NOMO-1 (cell line): Measurements from ENCODE around the gene BEGAIN.

Experiments
- DNase-seq, 2 experiments: peaks; one replicate each; lab custom pipeline; 2025; ENCODE audit not compliant: unreplicated experiment in 2 of 2; lab: John Stamatoyannopoulos, UW

BEGAIN gene

DNA sequence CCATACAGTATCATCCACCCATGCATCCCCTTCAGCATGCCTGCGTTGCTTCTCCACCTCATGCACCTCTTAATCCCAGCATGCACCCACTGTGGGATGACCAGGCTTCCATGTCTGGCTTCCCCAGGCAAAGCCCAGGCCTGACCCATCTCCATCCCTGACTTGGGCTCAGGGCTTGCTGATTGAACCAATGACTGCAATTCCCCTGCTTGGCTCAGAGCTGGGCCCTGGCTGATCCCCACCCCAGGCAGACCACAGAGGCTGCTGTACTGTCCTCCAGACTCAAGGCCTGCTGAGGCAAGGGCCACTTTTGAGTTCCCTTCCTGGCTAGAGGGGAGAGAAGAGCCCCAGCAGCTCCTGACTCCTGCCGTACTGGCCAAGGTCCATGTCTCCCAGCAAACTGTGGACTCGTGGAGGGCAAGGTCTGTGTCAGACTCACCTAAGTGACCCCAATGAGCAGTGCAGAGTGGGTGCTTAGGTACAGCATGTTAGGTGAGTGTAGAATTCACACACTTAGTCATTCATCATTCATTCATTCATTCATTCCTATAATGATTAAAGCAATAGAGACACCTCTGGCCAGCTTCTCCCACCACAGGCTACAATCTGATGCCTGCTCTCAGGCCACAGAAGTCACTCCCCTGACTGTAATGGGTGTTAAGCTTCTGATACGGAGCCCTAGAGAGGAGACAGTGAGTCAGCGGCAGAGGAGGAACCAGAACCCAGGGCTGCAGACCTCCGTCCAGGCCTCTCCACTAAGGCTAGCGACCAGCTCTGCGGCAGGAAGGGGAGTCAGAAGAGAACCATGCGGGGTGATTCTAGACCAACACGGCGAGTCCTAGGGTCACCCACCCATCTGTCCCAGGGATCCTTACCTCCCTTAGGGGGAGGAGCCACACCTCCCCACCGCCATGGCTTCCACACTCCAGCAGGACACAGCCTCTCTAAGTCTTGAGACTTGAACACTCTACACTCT lies 2.9 kb downstream of the BEGAIN start:
- no peak for DNase-seq

DNA sequence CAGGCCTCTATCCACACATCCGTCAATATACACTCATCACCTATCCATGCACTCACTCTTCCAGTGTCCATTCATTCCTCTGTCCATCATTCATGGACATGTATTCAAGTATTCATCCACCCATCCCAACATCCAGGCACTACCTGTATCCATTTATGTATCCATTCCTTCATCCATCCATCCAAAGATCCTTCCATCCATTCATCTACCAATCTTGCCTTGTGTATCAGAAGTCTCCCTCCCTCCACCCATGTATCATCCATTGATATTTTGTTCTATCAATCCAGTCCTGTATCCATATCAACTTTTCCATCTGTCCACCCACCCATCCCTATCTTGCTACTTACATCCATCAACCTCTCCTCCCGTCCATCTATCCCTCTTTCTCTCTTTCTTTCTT lies 4.0 kb downstream of the BEGAIN start:
- no peak for DNase-seq

DNA sequence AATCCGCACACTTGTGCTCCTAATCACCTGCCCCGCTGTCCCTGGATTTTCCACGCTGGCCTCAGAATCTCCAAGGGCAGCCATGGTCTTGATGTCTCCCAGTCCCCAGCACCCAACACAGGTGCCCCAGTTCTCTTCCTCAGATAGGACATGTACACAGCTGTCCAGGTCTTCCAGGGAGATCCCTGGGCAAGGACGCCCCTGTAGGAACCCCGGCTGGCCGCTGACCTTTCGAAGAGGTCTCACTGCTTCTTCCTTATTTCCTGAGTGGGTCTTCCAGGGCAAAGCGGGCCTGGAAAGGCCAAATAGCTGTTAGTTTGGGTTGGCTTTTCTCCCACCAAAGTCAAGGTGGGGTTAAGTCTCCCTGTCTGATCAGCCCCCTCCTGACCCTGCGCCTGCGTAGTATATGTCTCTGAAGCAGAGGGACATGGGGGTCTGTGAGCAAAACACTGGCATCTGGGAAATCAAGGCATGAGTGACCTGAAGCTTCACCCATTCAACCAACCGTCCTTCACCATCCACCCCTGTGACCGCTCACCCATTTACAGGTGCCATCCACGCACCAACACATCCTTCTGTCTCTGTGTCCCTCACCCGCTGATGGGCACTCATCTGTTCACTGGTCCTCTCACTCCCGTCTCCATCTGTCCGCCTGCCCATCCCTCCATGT lies 4.6 kb downstream of the BEGAIN start:
- DNase-seq = no peak

DNA sequence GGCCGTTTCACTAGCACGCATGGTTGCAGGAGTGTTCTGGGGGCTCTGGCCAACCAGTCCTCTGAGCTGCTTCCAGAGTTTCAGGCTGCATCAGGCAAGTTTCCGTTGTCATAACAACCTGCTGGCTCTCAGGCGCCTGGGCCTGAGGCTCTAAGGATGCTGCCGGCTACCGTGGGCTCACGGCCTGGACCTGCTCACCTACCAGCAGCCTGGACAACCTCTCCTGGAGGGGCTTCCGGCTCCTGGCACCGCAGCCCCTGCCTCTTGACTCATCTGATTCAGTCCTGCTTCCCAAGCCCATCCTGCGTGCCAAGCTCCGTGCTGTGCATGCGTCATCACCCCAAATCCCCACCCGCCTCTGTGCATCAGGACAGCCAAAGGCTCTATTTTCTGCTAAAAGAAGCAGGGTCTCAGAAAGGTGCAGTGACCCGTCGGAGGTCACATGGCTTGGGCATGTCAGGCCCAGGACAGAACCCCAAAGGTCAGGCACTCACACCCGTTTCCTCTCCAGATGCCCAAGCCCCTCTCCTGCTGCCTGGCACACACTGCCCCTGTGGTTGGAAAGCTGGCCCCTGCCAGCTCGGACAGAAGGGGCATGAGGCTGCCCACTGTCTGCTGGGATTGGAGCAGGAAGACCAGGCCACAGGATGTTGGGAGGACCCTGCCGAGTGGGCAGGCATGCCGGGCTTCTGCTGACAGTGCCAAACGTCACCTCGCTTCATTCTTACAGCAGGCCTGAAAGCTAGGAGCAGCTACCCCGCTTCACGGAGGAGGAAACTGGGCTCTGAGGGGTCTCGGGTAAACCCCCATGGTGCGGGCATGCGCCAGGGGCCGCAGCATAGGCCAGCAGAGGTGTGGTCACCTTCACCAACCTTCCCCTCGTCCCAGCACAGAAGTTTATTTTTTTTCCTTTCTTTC lies 5.7 kb downstream of the BEGAIN start:
- no peak for DNase-seq

DNA sequence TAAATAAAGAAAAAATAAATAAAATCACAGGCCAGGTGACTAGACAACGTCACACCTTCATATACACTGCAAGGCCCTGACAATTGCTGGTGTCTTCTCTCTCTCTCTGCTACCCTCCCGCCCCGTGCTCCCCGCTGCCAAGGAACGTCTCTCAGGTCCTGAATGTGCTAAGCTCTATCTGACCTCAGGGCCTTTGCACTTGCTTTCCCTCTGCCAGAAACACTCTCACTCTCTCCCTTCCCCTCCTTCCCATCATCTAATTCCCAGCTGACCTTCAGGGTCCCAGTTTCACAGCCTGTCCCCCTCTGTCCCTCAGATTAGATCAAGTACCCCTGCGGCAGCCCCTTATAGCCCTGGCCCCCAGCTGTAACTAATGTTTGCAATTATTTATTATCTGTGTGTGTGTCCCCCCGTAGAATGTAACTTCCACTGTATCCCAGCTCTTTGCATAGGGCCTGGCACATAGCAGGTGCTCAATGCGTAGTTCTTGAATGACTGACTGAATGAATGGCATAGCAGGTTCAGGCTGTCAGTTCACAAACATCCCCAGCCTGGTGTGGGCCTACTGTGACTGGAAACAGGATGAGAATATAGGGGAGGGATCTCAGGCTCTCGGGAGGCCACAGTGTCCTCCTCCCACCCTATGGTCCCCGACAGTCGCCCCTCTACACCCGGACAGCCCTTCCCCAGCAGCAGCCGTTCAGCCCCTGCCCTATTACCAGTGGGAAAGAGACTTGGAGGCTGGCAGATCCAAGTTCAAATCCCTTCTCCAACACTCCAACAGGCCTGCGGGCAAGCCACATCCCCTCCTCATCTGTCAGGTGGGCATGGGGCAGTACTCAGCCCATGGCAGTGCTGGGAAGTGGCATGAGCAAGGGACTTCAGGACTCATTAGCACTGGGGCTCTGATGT lies 6.6 kb downstream of the BEGAIN start:
- no peak for DNase-seq

DNA sequence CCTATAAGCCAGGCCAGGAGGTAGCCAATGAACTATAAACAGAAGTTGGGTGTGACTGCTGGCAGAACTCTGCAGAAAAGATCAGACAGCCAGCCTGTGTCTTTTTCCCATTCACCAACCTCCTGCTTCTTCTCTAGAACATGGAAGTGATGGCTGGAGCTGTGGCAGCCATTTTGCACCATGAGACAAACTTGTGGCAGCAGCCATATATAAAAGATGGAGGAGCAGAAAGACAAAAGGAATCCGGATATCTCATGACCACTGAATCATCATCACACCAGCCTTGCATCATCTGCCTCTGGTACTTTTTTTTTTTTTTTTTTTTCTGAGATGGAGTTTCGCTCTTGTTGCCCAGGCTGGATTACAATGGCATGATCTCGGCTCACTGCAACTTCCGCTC lies 8.7 kb downstream of the BEGAIN start:
- DNase-seq = no peak

DNA sequence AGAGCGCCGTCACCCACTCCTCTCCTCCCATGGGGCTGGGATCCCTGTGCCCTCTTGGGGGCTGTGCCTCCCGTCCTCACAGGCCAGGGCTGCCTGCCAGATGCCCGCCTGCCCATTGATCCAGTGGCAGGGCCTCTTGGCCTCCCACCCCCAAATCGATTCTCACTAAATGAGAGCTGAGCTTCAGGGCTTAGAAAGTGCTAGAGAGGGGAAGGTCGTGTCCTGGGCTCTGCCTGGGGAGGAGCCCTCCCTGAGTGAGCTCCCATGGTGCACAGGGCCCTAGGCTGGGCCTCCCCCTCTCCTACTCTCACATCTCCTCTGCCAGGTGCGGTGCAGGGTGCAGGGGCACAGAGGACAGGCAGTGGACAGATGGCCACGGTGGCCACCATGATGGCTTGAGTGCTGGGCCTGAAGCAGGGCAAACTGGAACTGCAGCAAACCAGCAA lies 9.2 kb downstream of the BEGAIN start:
- DNase-seq = no peak

DNA sequence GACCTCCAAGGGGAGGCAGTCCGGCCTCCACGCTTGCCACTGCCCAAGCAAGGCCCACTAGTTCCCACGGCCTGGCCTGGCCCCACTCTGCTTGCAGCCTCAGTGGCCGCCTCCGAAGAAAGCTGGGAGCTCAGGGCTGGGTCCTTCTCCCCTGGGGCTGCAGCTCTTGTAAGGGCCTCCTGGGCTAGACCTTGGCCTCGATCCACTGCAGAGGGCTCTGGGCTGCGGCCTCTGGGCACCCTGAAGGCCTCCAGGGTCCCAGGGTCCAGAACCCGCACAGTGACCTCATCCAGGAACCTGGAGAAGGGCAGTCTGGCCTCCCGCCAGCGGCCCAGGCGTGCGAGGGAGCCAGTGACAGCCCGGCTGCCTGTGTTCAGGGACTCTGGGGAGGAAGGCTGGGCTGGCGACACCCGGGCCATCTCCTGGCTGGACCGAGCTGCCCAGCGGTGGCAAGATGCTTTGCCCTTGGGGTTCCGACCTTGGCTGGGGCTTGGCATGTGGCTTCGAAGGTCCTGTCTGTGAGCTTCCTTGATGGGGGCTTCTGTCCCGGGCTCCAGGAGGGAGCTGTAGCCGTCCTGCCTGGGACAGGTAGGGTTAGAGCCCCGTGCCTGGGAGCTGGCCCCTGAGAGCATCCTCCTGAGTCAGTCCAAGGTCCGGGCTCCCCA lies 9.8 kb downstream of the BEGAIN start:
- no peak for DNase-seq

DNA sequence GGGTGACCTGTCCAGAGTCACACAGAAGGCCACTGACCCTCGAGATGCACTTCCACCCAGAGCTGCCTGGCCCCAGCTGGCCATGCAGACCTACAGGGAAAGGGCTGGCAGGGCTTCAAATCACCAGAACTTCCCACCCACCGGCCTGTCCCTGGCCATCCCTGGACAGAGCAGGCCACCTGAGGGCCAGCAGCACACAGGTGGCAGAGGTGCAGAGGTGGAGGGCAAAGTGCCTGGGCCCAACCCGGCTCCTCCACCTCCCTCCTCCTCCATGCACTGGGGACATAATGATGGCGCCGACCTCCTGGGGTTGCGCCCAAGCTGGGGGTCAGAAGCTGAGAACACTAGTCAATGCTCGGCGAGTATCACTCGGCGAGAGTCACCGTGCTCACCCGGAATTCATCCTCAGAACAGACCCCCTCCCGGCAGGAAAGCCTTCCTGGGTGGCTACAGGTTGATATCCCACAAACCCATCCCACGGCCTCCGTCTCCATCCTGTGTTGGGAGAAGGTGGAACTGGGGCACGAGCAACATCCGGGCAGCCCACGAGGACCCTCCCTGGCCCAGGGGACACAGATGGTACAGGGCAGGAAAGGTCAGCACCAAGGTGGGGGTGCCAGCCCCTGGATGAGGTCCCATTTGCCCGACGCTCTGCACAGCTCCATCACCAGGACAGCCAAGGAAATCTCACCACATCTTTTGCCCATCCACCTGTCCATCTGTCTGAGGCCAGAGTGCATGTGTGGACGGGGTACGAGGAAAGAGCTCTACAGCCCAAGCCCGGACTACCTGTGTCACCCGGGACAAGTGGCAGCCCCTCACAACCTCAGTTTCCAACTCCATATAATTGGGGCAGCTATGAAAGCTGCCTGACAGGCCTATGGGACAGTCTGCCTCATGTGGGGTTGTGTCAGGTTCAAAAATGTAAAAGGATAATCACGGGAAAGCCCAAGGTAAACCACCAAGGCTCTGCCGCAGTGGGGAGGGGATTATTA lies 10.8 kb downstream of the BEGAIN start:
- no peak for DNase-seq

DNA sequence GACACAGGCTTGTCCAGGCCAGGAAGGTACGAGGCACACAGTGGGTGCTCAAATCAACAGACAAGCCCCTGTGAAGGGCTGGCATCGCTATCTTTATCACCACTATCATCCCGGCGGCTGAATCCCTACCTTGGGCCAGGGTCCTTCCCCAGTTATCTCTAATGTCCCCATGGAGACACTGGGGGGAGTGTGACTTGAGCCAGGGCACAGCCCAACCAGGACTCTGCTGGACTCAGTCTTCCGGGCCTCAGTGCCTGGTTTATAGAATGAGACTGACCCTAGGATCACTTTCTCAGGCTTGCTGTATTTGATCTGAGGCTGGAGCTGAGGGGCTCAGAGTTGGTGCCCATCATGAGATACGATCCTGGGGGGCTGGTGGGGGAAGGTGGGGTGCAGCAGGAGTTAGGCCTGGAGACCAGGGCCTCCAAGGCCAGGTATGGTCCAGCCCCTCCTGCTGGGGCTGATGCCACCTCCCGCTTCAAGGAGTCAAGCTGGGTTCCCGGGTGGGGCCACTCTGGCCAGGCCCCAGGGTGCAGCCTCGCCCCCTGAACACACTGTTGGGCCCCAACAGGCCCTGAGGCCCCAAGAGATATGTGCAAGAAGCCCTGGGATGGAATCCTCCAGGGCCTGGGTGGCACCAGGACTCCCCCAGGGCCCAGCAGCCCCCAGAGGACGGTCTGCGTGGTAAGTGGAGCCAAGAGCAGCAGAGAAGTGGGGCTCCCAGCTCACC lies 11.8 kb downstream of the BEGAIN start:
- no peak for DNase-seq

DNA sequence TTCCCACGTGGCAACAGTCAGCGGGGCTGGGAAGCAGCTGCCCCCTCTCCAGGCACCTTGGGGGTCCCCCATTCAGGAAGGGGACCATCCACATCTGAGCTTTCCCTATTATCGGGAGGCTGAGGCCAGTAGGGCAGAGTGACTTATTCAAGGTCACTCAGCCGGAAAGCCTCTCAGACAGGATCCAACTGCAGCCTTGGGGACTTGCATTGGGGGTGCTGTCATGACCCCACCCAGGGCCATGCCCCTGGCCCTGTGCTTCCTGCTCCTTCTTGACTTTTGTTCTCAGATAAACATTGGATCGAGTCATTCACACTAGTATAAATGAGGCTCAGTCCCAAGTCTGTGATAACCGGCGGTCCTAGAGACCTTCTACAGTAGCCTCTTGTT lies 12.6 kb downstream of the BEGAIN start:
- DNase-seq = no peak

DNA sequence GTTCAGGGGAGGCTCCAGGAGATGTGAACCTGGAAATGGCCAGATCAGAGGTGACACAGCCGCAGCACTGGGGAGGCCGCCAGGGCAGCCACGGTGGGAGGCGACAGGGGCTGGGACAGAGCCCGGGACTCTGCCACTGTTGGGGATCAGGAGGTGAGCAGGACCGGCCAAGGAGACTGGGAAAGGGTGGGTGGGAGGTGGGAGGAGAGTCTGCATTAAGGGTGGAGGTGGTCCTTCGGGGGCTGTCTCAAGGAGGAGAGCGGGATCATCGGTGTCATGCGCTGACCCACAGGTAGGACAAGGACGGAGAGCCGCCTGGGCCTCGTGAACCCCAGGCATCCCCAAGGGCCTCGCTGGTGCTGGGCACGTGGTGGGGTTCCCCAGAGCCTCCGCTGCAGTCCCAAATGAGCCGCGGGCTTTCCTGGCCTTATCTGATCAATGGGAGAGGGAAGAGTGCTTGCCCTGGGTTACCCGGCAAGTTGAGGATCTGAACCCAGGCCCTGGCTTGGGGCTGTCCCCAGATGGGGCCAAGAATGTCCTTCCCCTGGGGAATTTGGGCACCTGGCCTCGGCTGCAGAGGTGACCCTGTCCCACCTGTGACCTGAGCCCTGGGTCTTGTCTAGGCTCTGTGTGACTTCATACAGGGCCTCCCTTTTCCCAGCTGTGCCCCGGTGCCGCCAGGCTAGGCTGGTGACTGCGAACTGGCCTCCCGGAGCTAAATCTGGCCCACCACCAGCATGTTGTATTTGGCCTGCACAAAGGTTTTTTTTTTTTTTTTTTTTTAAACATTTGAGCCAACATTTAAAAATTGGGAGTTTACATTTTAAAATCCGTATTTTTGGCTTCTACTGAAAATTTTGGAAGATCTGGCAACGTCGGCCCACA lies 13.2 kb downstream of the BEGAIN start:
- DNase-seq = no peak

DNA sequence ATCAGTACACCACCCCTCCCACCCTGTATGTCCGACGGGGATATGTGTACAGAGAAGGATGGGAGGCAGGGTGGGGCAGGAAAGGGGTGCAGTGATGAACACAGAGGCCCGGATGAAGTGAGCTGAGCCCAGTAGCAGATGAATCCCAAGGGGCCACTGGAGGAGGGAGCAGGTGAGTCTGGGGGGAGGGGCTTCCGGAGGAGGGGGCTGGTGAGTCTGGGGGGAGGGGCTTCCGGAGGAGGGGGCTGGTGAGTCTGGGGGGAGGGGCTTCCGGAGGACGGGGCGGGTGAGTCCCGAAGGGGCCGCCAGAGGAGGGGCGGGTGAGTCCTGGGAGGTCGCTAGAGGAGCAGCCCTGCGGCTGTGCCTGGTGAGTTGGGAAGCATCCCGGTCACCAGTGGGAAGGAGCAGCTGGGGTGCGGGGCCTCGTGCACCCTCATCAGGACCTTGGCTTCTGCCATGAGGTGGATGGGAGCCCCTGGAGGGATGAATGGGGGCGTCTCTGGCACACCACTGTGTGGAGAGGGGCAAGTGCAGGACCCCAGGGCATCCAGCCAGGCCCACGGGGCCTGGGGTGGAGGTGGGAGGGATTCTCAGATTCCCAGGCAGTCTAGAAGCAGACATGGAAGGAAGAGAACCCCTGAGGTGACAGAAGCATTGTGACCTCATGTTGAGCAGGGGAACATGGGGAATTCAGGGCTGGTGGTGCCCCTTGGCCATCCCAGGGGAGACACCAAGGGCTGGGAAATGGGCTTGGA lies 14.0 kb downstream of the BEGAIN start:
- no peak for DNase-seq

DNA sequence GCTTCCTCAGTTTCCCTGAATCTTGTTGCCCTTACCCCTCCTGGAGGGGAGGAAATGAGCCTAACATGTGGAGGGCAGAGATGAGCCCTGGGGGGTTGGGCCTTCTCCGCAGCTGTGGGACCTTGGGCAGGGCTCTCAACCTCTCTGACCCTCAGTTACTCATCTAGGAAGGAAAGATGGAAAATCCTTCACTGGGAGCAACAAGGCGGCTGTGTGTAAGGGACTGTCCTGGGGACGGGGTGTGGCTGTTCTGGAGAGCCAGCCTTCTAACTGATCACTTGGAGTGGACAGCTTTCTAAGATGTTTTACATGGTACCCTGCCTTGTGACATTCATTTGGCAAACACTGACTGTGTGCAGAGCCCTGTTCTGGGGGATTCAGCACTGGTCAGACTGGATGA lies 14.7 kb downstream of the BEGAIN start:
- no peak for DNase-seq

DNA sequence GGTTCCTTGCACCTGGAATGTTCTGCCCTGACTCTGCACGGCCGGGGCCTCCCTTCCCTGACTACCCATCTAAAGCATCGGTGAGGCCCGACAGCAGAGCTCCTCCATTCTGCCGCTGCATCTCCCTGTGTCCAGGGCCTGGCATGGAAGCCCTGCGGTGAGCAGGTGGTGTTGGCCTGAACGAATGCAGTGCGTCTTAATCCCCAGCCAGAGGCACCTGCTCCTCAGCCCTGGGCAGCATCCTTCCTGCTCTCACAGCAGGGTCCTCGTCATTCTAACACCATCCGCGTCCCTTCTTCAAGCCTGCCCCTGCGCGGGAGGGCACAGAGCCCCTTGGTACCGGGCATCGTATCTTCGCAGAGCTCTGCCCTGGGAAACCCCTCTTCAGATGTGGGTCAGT lies 15.4 kb downstream of the BEGAIN start:
- no peak for DNase-seq
